IPS-20b (cell line): ENCODE data around the gene RNF112.
"Not testable (repeated sequence)": the region's sequence is repeated elsewhere in the genome, so short reads cannot be mapped to it uniquely, and the experiment has no call there.

ENCODE experiments used
- H3K27ac ChIP-seq: one replicate; pipeline ENCODE4 v1.5.1; 2013; ENCODE audit warnings: low read length
- H3K27me3 ChIP-seq: 2 replicates; pipeline ENCODE4 v1.6.1; 2013; ENCODE audit warnings: mild to moderate bottlenecking, low read length, inconsistent platforms; ENCODE audit not compliant: insufficient read depth
- H3K36me3 ChIP-seq: 2 replicates; pipeline ENCODE4 v1.6.1; 2013; ENCODE audit warnings: low read depth, mild to moderate bottlenecking, inconsistent platforms, low read length, moderate library complexity; ENCODE audit not compliant: insufficient read depth
- H3K4me1 ChIP-seq: 2 replicates; pipeline ENCODE4 v1.6.1; 2013; ENCODE audit warnings: mild to moderate bottlenecking, control low read depth, inconsistent platforms, low read length, moderate library complexity; ENCODE audit not compliant: insufficient read depth
- H3K4me3 ChIP-seq: 2 replicates; pipeline ENCODE4 v1.5.1; 2013; ENCODE audit warnings: mild to moderate bottlenecking, low read length, inconsistent platforms
- H3K9ac ChIP-seq: 2 replicates; pipeline ENCODE4 v1.6.1; 2013; ENCODE audit warnings: low read depth, mild to moderate bottlenecking, inconsistent platforms, low read length, moderate library complexity
- H3K9me3 ChIP-seq: 2 replicates; pipeline ENCODE4 v1.6.1; 2013; ENCODE audit warnings: mild to moderate bottlenecking, low read depth, low read length, inconsistent platforms; ENCODE audit not compliant: insufficient read depth

Gene RNF112

GRCh38 chr17:19460700-19461099 is 49.7 kb downstream of the RNF112 start:
- Histone ChIP-seq H3K4me3 (peak overlapping the region; percentile 39; the same call in 1 of the 2 replicates), H3K27ac (peak overlapping the region; percentile 2), H3K9ac (peak overlapping the region; percentile 11; the same call in 1 of the 2 replicates), H3K27me3 (no peaks in the 10 kb centered on the region), H3K36me3 (no peaks in the 10 kb centered on the region), H3K4me1 (peaks cover 49% of the 10 kb centered on the region), H3K9me3 (no peaks in the 10 kb centered on the region)

GRCh38 chr17:19461116-19461515 is 50.1 kb downstream of the RNF112 start:
- peak overlapping the region; percentile 39; the same call in 1 of the 2 replicates for H3K4me3 ChIP-seq
- no peaks in the 10 kb centered on the region for H3K9me3 ChIP-seq
- H3K4me1 ChIP-seq, result peaks cover 46% of the 10 kb centered on the region
- no peaks in the 10 kb centered on the region for H3K27me3 ChIP-seq
- H3K27ac ChIP-seq, result peak overlapping the region; percentile 87
- H3K9ac ChIP-seq, result peak overlapping the region; percentile 54; the same call in 1 of the 2 replicates
- no peaks in the 10 kb centered on the region for H3K36me3 ChIP-seq

GRCh38 chr17:19461681-19462080 is 50.6 kb downstream of the RNF112 start:
- H3K27me3 ChIP-seq, result no peaks in the 10 kb centered on the region
- no peaks in the 10 kb centered on the region for H3K36me3 ChIP-seq
- H3K9me3 ChIP-seq, result no peaks in the 10 kb centered on the region
- no peak overlapping the region for H3K4me3 ChIP-seq
- H3K9ac ChIP-seq, result peak overlapping the region; percentile 54; the same call in 1 of the 2 replicates
- H3K4me1 ChIP-seq, result peaks cover 43% of the 10 kb centered on the region
- no peak overlapping the region for H3K27ac ChIP-seq

GRCh38 chr17:19462456-19463035 is 51.5 kb downstream of the RNF112 start:
- H3K9me3 ChIP-seq, H3K27me3 ChIP-seq, H3K36me3 ChIP-seq, H3K27ac ChIP-seq, H3K4me3 ChIP-seq, H3K9ac ChIP-seq: not testable (repeated sequence)
- peaks cover 35% of the 10 kb centered on the region for H3K4me1 ChIP-seq

- peaks cover 22% of the 10 kb centered on the region for H3K4me1 ChIP-seq
- H3K4me3 ChIP-seq, result no peak overlapping the region
- no peak overlapping the region for H3K9ac ChIP-seq
- H3K9me3 ChIP-seq, result no peaks in the 10 kb centered on the region
- no peaks in the 10 kb centered on the region for H3K36me3 ChIP-seq
- H3K27ac ChIP-seq, result no peak overlapping the region
- no peaks in the 10 kb centered on the region for H3K27me3 ChIP-seq
Observed at GRCh38 chr17:19464031-19465026, 53.3 kb downstream of the RNF112 start.
